Fibroblast of pulmonary artery (primary cell): ENCODE results near the gene RIPK4.

ENCODE experiments used
- DNase-seq: peaks from one replicate; pipeline ENCODE4 v3.0.0-alpha.2; 2010; ENCODE audit warnings: low read depth
- H3K4me3 ChIP-seq: replicated peaks from 2 replicates; pipeline ENCODE4 v1.5.1; 2011; ENCODE audit warnings: low read depth, mild to moderate bottlenecking, control low read depth, low read length, moderate library complexity
- TF ChIP-seq, protein P1 (sequence below): IDR thresholded peaks from 2 replicates; pipeline ENCODE4 v1.5.1; 2011; ENCODE audit warnings: mild to moderate bottlenecking, control low read depth, low read length, inconsistent platforms; ENCODE audit errors: missing control alignments

The RIPK4 gene

GRCh38 chr21:41776778-41777177, 9.9 kb upstream of the RIPK4 start:
- DNase-seq = no peak

GRCh38 chr21:41775149-41775472, 8.3 kb upstream of the RIPK4 start:
- no peak overlapping the region for H3K4me3 ChIP-seq
- TF ChIP-seq, protein P1, sequence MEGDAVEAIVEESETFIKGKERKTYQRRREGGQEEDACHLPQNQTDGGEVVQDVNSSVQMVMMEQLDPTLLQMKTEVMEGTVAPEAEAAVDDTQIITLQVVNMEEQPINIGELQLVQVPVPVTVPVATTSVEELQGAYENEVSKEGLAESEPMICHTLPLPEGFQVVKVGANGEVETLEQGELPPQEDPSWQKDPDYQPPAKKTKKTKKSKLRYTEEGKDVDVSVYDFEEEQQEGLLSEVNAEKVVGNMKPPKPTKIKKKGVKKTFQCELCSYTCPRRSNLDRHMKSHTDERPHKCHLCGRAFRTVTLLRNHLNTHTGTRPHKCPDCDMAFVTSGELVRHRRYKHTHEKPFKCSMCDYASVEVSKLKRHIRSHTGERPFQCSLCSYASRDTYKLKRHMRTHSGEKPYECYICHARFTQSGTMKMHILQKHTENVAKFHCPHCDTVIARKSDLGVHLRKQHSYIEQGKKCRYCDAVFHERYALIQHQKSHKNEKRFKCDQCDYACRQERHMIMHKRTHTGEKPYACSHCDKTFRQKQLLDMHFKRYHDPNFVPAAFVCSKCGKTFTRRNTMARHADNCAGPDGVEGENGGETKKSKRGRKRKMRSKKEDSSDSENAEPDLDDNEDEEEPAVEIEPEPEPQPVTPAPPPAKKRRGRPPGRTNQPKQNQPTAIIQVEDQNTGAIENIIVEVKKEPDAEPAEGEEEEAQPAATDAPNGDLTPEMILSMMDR = no peak
- DNase-seq = no peak

More at GRCh38 chr21:41776778-41777177, 9.9 kb upstream of the RIPK4 start:
- TF ChIP-seq, protein P1 = no peak
- H3K4me3 ChIP-seq = no peak overlapping the region

- no peak overlapping the region for H3K4me3 ChIP-seq
- TF ChIP-seq, protein P1 = no peak
Measured at GRCh38 chr21:41774467-41775148, 7.8 kb upstream of the RIPK4 start.

GRCh38 chr21:41772351-41773080, 5.7 kb upstream of the RIPK4 start:
- TF ChIP-seq, protein P1 = no peak
- H3K4me3 ChIP-seq = no peak overlapping the region
- no peak for DNase-seq

More at GRCh38 chr21:41774467-41775148, 7.8 kb upstream of the RIPK4 start:
- no peak for DNase-seq

GRCh38 chr21:41771625-41771945, 4.7 kb upstream of the RIPK4 start:
- DNase-seq = no peak
- H3K4me3 ChIP-seq = no peak overlapping the region
- TF ChIP-seq, protein P1 = no peak

GRCh38 chr21:41770901-41771624, 4.2 kb upstream of the RIPK4 start:
- no peak overlapping the region for H3K4me3 ChIP-seq
- DNase-seq = no peak
- TF ChIP-seq, protein P1 = no peak
